ENCODE data around the gene DBF4. TPM values are rescaled to one million over a fixed set of nuclear protein-coding genes. Genes with fewer than 3 reads are reported as not detected.
"Not testable (repeated sequence)": the region's sequence is repeated elsewhere in the genome, so short reads cannot be mapped to it uniquely, and the experiment has no call there.

DBF4 gene
- total RNA-seq, 2 donors from 2014 or later = 1.6 to 2.2 TPM

- no peaks in the 10 kb centered on the region for H3K27me3 ChIP-seq
- H3K9me3 ChIP-seq = no peaks in the 10 kb centered on the region
- H3K36me3 ChIP-seq = no peaks in the 10 kb centered on the region
- H3K27ac ChIP-seq = no peak overlapping the region
- H3K4me1 ChIP-seq = no peaks in the 10 kb centered on the region
- DNase-seq (ENCODE audit: low spot score) = no peak
- TF ChIP-seq CTCF (IDR thresholded peaks at IDR 0.05) = no peak
- H3K4me3 ChIP-seq = no peak overlapping the region
Observed at GRCh38 chr7:87895363-87895762, 19.1 kb downstream of the DBF4 start.

GRCh38 chr7:87899255-87899654 lies 23.0 kb downstream of the DBF4 start:
- no peak for TF ChIP-seq CTCF (IDR thresholded peaks at IDR 0.05)
- no peaks in the 10 kb centered on the region for H3K36me3 ChIP-seq
- H3K9me3 ChIP-seq = no peaks in the 10 kb centered on the region
- H3K27ac ChIP-seq = no peak overlapping the region
- no peaks in the 10 kb centered on the region for H3K27me3 ChIP-seq
- DNase-seq (ENCODE audit: low spot score) = no peak
- no peak overlapping the region for H3K4me3 ChIP-seq
- no peaks in the 10 kb centered on the region for H3K4me1 ChIP-seq

- H3K4me1 ChIP-seq; H3K9me3 ChIP-seq; H3K27ac ChIP-seq; H3K4me3 ChIP-seq; DNase-seq (ENCODE audit: low spot score); H3K27me3 ChIP-seq; H3K36me3 ChIP-seq: not testable (repeated sequence)
Observed at GRCh38 chr7:87907136-87907906, 31.0 kb downstream of the DBF4 start.

- DNase-seq (ENCODE audit: low spot score); H3K4me1 ChIP-seq; H3K4me3 ChIP-seq; H3K27me3 ChIP-seq; H3K9me3 ChIP-seq; H3K27ac ChIP-seq; H3K36me3 ChIP-seq: not testable (repeated sequence)
Observed at GRCh38 chr7:87908814-87909213, 32.5 kb downstream of the DBF4 start.

GRCh38 chr7:87912121-87912520 lies 35.8 kb downstream of the DBF4 start:
- Histone ChIP-seq H3K27ac (no peak overlapping the region), H3K36me3 (no peaks in the 10 kb centered on the region), H3K27me3 (no peaks in the 10 kb centered on the region), H3K4me3 (no peak overlapping the region), H3K9me3 (no peaks in the 10 kb centered on the region), H3K4me1 (no peaks in the 10 kb centered on the region)
- TF ChIP-seq CTCF (IDR thresholded peaks at IDR 0.05) = no peak
- no peak for DNase-seq (ENCODE audit: low spot score)

GRCh38 chr7:87918740-87919139 lies 42.4 kb downstream of the DBF4 start:
- no peak for TF ChIP-seq CTCF (IDR thresholded peaks at IDR 0.05)
- no peaks in the 10 kb centered on the region for H3K9me3 ChIP-seq
- no peak overlapping the region for H3K4me3 ChIP-seq
- H3K36me3 ChIP-seq = no peaks in the 10 kb centered on the region
- no peaks in the 10 kb centered on the region for H3K4me1 ChIP-seq
- no peak for DNase-seq (ENCODE audit: low spot score)
- no peaks in the 10 kb centered on the region for H3K27me3 ChIP-seq
- no peak overlapping the region for H3K27ac ChIP-seq

- Histone ChIP-seq H3K27ac (no peak overlapping the region), H3K27me3 (no peaks in the 10 kb centered on the region), H3K4me1 (no peaks in the 10 kb centered on the region), H3K4me3 (no peak overlapping the region), H3K9me3 (no peaks in the 10 kb centered on the region), H3K36me3 (no peaks in the 10 kb centered on the region)
- TF ChIP-seq CTCF (IDR thresholded peaks at IDR 0.05) = no peak
- no peak for DNase-seq (ENCODE audit: low spot score)
Observed at GRCh38 chr7:87919875-87920274, 43.6 kb downstream of the DBF4 start.
